ENCODE results near the gene PCDHA4.
"Not testable (repeated sequence)": the region's sequence is repeated elsewhere in the genome, so short reads cannot be mapped to it uniquely, and the experiment has no call there.

PCDHA4 gene

GRCh38 chr5:140822281-140822629 is 15.4 kb downstream of the PCDHA4 start:
- no peaks in the 10 kb centered on the region for H3K27me3 ChIP-seq (ENCODE audit: insufficient read depth, low read depth)
- no peak for TF ChIP-seq CTCF (conservative IDR thresholded peaks at IDR 0.05; ENCODE audit: low read depth, low read length)
- H3K79me2 ChIP-seq (ENCODE audit: insufficient read depth, low read depth), result no peaks in the 10 kb centered on the region
- H3K4me3 ChIP-seq (IDR thresholded peaks at IDR 0.05; ENCODE audit: insufficient read depth, low read depth, low read length), result no peak overlapping the region
- no peak overlapping the region for H3K27ac ChIP-seq
- H3K36me3 ChIP-seq (ENCODE audit: insufficient read depth), result no peaks in the 10 kb centered on the region
- no peak overlapping the region for H3K4me2 ChIP-seq
- no peak overlapping the region for H3K9ac ChIP-seq
- H3K4me1 ChIP-seq (ENCODE audit: low read depth, poor library complexity, severe bottlenecking), result no peaks in the 10 kb centered on the region
- H4K20me1 ChIP-seq (ENCODE audit: insufficient read depth), result no peaks in the 10 kb centered on the region
- H2AFZ ChIP-seq (ENCODE audit: low read depth), result no peak overlapping the region

GRCh38 chr5:140822969-140823368 is 16.1 kb downstream of the PCDHA4 start:
- not testable (repeated sequence) for H3K9ac ChIP-seq; H3K79me2 ChIP-seq (ENCODE audit: insufficient read depth, low read depth); H2AFZ ChIP-seq (ENCODE audit: low read depth); H3K27ac ChIP-seq; H3K4me2 ChIP-seq; H3K4me1 ChIP-seq (ENCODE audit: low read depth, poor library complexity, severe bottlenecking); H4K20me1 ChIP-seq (ENCODE audit: insufficient read depth); H3K36me3 ChIP-seq (ENCODE audit: insufficient read depth); H3K4me3 ChIP-seq (IDR thresholded peaks at IDR 0.05; ENCODE audit: insufficient read depth, low read depth, low read length); H3K27me3 ChIP-seq (ENCODE audit: insufficient read depth, low read depth)

- no peak for TF ChIP-seq CTCF (conservative IDR thresholded peaks at IDR 0.05; ENCODE audit: low read depth, low read length)
- no peaks in the 10 kb centered on the region for H3K79me2 ChIP-seq (ENCODE audit: insufficient read depth, low read depth)
- no peaks in the 10 kb centered on the region for H4K20me1 ChIP-seq (ENCODE audit: insufficient read depth)
- no peak overlapping the region for H3K4me3 ChIP-seq (IDR thresholded peaks at IDR 0.05; ENCODE audit: insufficient read depth, low read depth, low read length)
- H3K4me2 ChIP-seq, result no peak overlapping the region
- H3K27ac ChIP-seq, result no peak overlapping the region
- no peak overlapping the region for H3K9ac ChIP-seq
- no peaks in the 10 kb centered on the region for H3K4me1 ChIP-seq (ENCODE audit: low read depth, poor library complexity, severe bottlenecking)
- H3K36me3 ChIP-seq (ENCODE audit: insufficient read depth), result no peaks in the 10 kb centered on the region
- no peak overlapping the region for H2AFZ ChIP-seq (ENCODE audit: low read depth)
- no peaks in the 10 kb centered on the region for H3K27me3 ChIP-seq (ENCODE audit: insufficient read depth, low read depth)
Observed at GRCh38 chr5:140823475-140823874, 16.6 kb downstream of the PCDHA4 start.

GRCh38 chr5:140827704-140828361 is 21.0 kb downstream of the PCDHA4 start, which contains the start of gene PCDHA6:
PCDHA6 (plus strand) TSS chr5:140827960; CDS start chr5:140828092, 132 bp downstream.
- Histone ChIP-seq H3K4me3 (IDR thresholded peaks at IDR 0.05; ENCODE audit: insufficient read depth, low read depth, low read length) (no peak within 1 kb of the TSS), H3K4me1 (ENCODE audit: low read depth, poor library complexity, severe bottlenecking) (no peaks in the 10 kb centered on the region), H3K36me3 (ENCODE audit: insufficient read depth) (no peaks in the 10 kb centered on the region), H3K27ac (no peak within 1 kb of the TSS), H2AFZ (ENCODE audit: low read depth) (no peak within 1 kb of the TSS), H3K4me2 (no peak within 1 kb of the TSS), H4K20me1 (ENCODE audit: insufficient read depth) (no peaks in the 10 kb centered on the region), H3K27me3 (ENCODE audit: insufficient read depth, low read depth) (no peaks in the 10 kb centered on the region), H3K79me2 (ENCODE audit: insufficient read depth, low read depth) (no peaks in the 10 kb centered on the region), H3K9ac (no peak within 1 kb of the TSS)
- TF ChIP-seq CTCF (conservative IDR thresholded peaks at IDR 0.05; ENCODE audit: low read depth, low read length), result no peak

- TF ChIP-seq CTCF (conservative IDR thresholded peaks at IDR 0.05; ENCODE audit: low read depth, low read length), result no peak
- no peak overlapping the region for H3K27ac ChIP-seq
- no peaks in the 10 kb centered on the region for H3K4me1 ChIP-seq (ENCODE audit: low read depth, poor library complexity, severe bottlenecking)
- no peak overlapping the region for H3K9ac ChIP-seq
- no peak overlapping the region for H3K4me2 ChIP-seq
- no peaks in the 10 kb centered on the region for H3K36me3 ChIP-seq (ENCODE audit: insufficient read depth)
- H4K20me1 ChIP-seq (ENCODE audit: insufficient read depth), result no peaks in the 10 kb centered on the region
- no peak overlapping the region for H3K4me3 ChIP-seq (IDR thresholded peaks at IDR 0.05; ENCODE audit: insufficient read depth, low read depth, low read length)
- no peaks in the 10 kb centered on the region for H3K27me3 ChIP-seq (ENCODE audit: insufficient read depth, low read depth)
- no peaks in the 10 kb centered on the region for H3K79me2 ChIP-seq (ENCODE audit: insufficient read depth, low read depth)
- no peak overlapping the region for H2AFZ ChIP-seq (ENCODE audit: low read depth)
Observed at GRCh38 chr5:140828362-140828737, 21.5 kb downstream of the PCDHA4 start.

GRCh38 chr5:140829511-140830501 is 22.9 kb downstream of the PCDHA4 start:
- not testable (repeated sequence) for H4K20me1 ChIP-seq (ENCODE audit: insufficient read depth); H3K27me3 ChIP-seq (ENCODE audit: insufficient read depth, low read depth); H3K4me2 ChIP-seq; H3K4me3 ChIP-seq (IDR thresholded peaks at IDR 0.05; ENCODE audit: insufficient read depth, low read depth, low read length); H3K4me1 ChIP-seq (ENCODE audit: low read depth, poor library complexity, severe bottlenecking); H3K79me2 ChIP-seq (ENCODE audit: insufficient read depth, low read depth); H3K36me3 ChIP-seq (ENCODE audit: insufficient read depth); H3K9ac ChIP-seq; H2AFZ ChIP-seq (ENCODE audit: low read depth); H3K27ac ChIP-seq

Data from KMS-11 (cell line).